Nephron progenitor cell (in vitro differentiated cells): ENCODE data around the gene MND1.

Source experiments
- DNase-seq: peaks from one replicate; pipeline ENCODE4 v3.0.0; 2021
- H3K27ac Mint-ChIP-seq: 2 replicates; pipeline ENCODE4 v1.8.0; 2021; ENCODE audit warnings: mild to moderate bottlenecking, moderate library complexity, mixed read lengths
- H3K27me3 Mint-ChIP-seq: 2 replicates; pipeline ENCODE4 v1.8.0; 2021; ENCODE audit warnings: mild to moderate bottlenecking, low read depth, mixed read lengths; ENCODE audit not compliant: poor library complexity
- H3K36me3 Mint-ChIP-seq: 2 replicates; pipeline ENCODE4 v1.8.0; 2021; ENCODE audit warnings: low read depth, mixed read lengths
- H3K4me1 Mint-ChIP-seq: 2 replicates; pipeline ENCODE4 v1.8.0; 2021; ENCODE audit warnings: mixed read lengths
- H3K4me3 Mint-ChIP-seq: 2 replicates; pipeline ENCODE4 v1.8.0; 2021; ENCODE audit warnings: mild to moderate bottlenecking, moderate library complexity, mixed read lengths
- H3K9me3 Mint-ChIP-seq: 2 replicates; pipeline ENCODE4 v1.8.0; 2021; ENCODE audit warnings: mild to moderate bottlenecking, moderate library complexity, mixed read lengths
- TF ChIP-seq, protein P1 (sequence below): fragments of 200-600 bp; sonication (generic); IDR thresholded peaks from 2 replicates; pipeline ENCODE4 v1.5.0; 2021; ENCODE audit warnings: antibody characterized with exemption

The MND1 gene, protein sequence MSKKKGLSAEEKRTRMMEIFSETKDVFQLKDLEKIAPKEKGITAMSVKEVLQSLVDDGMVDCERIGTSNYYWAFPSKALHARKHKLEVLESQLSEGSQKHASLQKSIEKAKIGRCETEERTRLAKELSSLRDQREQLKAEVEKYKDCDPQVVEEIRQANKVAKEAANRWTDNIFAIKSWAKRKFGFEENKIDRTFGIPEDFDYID

DNA sequence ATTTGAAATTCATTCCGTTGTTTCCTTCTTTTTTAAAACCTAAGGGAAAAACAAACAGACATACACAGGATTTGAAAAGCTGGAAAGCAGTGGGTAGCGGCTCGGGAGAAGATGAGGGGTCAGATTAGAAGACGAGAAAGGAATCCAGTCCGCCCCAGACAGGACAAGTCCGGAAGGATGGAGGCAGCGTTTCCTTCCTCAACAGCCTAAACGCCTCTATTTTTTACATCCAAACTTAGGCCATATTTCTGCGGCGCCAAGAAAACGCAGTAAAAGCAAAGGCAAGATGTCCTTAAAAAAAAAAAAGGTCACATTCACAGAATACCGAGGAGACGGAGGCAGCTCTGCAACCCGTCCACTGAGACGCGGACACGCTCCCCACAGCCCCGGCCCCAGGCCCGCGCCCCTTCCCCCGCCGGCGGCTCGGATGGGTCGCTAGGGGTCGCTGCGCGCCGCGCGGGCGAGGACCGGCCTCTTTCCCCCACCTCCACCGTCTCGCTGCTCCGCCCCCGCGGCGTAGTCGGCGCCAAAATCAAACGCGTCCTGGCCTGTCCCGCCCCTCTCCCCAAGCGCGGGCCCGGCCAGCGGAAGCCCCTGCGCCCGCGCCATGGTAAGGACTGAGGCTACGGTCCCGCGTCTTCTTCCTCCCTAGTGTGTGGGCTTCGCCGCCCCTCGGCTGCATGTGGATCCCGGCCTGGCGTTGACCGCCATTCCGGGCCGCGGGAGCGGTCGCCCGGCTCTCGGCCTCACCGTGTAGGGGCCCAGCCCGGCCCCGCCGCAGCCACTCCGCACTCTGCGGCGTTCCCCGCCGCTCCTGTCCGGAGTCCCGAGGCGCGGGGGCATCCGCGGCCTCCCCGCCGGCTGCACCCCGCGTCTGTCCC is at the start of gene MND1:
MND1 (plus strand) TSS at position 558 of the 881 bp plus-strand sequence; CDS start at position 608, 50 bp downstream.
- H3K4me1 Mint-ChIP-seq = peaks cover 39% of the 10 kb centered on the region
- H3K9me3 Mint-ChIP-seq = no peaks in the 10 kb centered on the region
- peak; percentile 96 for DNase-seq
- peak within 1 kb of the TSS; percentile 80 for H3K27ac Mint-ChIP-seq
- peaks cover 10% of the 10 kb centered on the region for H3K36me3 Mint-ChIP-seq
- TF ChIP-seq, protein P1, sequence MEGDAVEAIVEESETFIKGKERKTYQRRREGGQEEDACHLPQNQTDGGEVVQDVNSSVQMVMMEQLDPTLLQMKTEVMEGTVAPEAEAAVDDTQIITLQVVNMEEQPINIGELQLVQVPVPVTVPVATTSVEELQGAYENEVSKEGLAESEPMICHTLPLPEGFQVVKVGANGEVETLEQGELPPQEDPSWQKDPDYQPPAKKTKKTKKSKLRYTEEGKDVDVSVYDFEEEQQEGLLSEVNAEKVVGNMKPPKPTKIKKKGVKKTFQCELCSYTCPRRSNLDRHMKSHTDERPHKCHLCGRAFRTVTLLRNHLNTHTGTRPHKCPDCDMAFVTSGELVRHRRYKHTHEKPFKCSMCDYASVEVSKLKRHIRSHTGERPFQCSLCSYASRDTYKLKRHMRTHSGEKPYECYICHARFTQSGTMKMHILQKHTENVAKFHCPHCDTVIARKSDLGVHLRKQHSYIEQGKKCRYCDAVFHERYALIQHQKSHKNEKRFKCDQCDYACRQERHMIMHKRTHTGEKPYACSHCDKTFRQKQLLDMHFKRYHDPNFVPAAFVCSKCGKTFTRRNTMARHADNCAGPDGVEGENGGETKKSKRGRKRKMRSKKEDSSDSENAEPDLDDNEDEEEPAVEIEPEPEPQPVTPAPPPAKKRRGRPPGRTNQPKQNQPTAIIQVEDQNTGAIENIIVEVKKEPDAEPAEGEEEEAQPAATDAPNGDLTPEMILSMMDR = peak; percentile 96
- H3K27me3 Mint-ChIP-seq = peaks cover 4% of the 10 kb centered on the region
- peak within 1 kb of the TSS; percentile 93 for H3K4me3 Mint-ChIP-seq

DNA sequence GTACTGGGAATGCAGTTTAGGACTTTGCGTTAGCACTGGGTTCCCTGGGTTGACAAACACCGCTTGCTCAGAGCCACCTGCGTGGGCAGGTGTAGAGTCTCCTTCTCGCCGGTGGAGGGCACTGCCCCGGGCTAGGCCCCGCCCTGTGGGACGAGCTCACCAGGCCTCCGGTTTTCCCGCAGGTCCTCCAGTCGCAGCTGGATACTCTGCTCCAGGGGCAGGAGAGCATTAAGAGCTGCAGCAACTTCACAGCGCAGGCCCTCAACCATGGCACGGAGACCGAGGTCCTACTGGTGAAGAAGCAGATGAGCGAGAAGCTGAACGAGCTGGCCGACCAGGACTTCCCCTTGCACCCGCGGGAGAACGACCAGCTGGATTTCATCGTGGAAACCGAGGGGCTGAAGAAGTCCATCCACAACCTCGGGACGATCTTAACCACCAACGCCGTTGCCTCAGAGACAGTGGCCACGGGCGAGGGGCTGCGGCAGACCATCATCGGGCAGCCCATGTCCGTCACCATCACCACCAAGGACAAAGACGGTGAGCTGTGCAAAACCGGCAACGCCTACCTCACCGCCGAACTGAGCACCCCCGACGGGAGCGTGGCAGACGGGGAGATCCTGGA is 49.2 kb upstream of the MND1 start:
- Mint-ChIP-seq H3K27ac (peak overlapping the region; percentile 93), H3K9me3 (peaks cover 27% of the 10 kb centered on the region), H3K27me3 (peaks cover 2% of the 10 kb centered on the region), H3K4me3 (no peak overlapping the region), H3K4me1 (peaks cover 25% of the 10 kb centered on the region), H3K36me3 (peaks cover 92% of the 10 kb centered on the region)
- DNase-seq = no peak
- TF ChIP-seq, protein P1 = no peak

DNA sequence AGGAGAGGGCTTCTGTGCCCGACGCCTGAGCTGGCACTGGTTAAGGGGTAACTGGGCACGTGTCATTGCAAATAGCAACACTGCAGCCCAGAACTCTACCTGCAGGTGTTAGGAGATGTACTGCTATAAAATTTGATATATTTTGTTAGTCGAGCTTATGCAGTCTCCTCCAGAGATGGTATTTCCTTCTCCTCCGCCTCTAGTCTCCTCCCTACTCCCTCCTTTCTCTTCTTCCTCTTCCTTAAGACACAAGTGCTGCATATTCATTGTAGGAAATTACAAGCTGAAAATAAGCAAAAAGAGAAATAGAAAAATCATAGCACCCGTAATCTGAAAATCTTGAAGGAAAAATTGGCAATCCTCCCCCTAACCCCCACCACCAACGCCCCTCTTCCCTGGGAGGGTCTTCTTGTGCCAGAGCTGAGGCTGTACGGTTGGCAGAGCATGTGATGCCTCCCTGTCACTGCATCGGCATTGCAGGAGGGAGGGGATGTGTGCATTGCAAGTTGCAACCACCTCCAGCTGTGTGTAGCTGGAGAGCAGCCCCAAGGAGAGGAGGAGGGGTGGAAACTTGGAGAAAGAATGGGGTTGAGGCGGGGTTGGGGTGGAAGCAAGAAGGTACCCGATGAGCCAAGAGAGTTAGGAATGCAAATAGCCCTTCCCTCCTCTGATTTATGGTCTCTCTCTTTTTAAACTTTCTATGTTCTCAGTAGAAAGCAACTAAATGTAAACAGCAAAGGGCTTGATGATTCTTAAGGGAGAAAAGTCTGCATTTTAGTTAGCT is 48.3 kb upstream of the MND1 start:
- Mint-ChIP-seq H3K27me3 (peaks cover 4% of the 10 kb centered on the region), H3K4me3 (no peak overlapping the region), H3K27ac (peak overlapping the region; percentile 93), H3K36me3 (peaks cover 94% of the 10 kb centered on the region), H3K9me3 (peaks cover 33% of the 10 kb centered on the region), H3K4me1 (peaks cover 25% of the 10 kb centered on the region)
- TF ChIP-seq, protein P1 = no peak
- peak; percentile 9 for DNase-seq

DNA sequence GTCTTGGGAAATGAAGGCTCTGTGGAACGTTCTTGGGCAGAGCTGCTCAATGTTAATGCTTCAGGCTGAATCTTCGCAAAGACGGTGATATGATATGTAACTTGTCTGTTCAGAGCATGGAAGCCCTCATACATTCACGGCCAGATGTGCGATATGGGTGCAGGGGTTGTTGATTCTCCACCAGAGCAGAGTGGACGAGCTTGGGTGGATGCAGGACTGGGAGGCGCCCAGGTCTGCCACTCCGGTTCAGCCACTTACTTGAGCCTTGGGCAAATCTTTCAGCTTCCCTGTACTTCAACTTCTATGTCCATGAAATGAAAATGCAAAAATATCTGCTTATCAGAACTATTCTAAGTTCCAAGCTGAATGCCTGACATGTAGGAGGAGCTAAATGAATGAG is 47.4 kb upstream of the MND1 start:
- no peak for DNase-seq
- peak overlapping the region; percentile 8 for H3K27ac Mint-ChIP-seq
- H3K36me3 Mint-ChIP-seq = peaks cover 94% of the 10 kb centered on the region
- TF ChIP-seq, protein P1 = no peak
- H3K4me3 Mint-ChIP-seq = no peak overlapping the region
- peaks cover 42% of the 10 kb centered on the region for H3K9me3 Mint-ChIP-seq
- H3K27me3 Mint-ChIP-seq = peaks cover 4% of the 10 kb centered on the region
- H3K4me1 Mint-ChIP-seq = peaks cover 25% of the 10 kb centered on the region

DNA sequence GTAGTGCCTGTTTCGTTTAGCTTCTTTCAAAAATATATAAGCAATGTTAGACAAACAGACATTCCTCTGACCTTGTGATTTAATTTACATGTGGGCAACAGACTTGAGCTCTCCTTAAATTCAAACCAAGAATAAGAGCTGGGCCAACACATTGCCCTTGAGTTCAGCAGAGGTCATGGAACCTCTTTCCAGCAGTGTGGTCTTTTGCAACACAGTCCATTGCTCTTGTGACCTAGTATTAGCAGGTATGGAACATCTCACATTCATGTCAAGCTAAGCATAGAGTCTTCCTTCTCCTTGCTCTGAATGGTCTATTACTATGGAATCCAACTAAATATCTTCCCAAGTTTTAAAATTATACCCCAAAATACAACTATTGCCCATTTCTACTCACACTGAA is 33.7 kb upstream of the MND1 start:
- Mint-ChIP-seq H3K27ac (no peak overlapping the region), H3K36me3 (peaks cover 84% of the 10 kb centered on the region), H3K4me3 (no peak overlapping the region), H3K9me3 (peaks cover 5% of the 10 kb centered on the region), H3K27me3 (no peaks in the 10 kb centered on the region), H3K4me1 (no peaks in the 10 kb centered on the region)
- DNase-seq = no peak
- TF ChIP-seq, protein P1 = no peak
